NCI-H524 (cell line): ENCODE measurements around the gene INAFM2.

Experiments used
- DNase-seq, 2 experiments: peaks; one replicate each; lab custom pipeline; 2025; lab: John Stamatoyannopoulos, UW

The INAFM2 gene

DNA sequence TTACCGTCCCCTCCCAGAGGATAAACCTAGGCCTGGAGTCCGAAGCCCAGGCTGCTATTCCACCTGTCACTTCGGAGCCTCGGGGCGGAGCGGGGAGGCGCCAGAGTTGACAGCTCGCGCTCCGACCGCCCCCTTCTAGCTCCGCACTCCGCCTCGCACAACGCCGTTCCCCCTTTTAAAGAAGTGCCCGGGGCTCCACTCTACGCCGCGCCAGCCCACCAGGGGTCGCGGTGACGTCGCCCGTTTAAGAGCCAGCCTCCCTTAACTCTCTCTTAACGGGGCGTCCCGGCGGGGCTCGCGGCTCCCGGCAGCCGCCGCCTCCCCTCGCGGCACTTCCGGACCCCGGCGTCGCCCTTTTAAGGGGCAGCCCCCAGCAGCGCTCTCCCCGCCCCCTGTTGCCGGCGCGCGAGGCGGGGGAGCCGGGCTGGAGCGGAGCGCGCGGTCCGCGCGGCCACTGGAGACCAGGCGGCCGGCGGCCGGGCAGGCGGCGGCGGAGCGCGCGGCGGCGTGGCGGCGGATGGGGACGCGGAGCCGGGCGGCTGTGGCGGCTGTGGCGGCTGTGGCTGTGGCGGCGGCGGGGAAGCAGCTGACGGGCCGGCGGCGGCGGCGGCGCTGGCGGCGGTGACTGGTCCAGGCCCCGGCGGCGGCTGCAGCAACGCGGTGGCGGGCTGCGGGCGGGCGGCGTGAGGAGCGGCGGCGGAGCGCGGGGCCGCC lies at the start of gene INAFM2:
Gene INAFM2 (plus strand): TSS at position 454 of the 714 bp plus-strand sequence. CDS start 364 bp downstream, outside the sequence.
- DNase-seq = peak; percentile 97 to 98

GRCh38 chr15:40274350-40275274 lies 48.9 kb upstream of the INAFM2 start:
- DNase-seq = peak; percentile 55 to 84

GRCh38 chr15:40275523-40275922 lies 48.0 kb upstream of the INAFM2 start:
- DNase-seq = no peak

GRCh38 chr15:40275954-40276353 lies 47.5 kb upstream of the INAFM2 start:
- no peak for DNase-seq

DNA sequence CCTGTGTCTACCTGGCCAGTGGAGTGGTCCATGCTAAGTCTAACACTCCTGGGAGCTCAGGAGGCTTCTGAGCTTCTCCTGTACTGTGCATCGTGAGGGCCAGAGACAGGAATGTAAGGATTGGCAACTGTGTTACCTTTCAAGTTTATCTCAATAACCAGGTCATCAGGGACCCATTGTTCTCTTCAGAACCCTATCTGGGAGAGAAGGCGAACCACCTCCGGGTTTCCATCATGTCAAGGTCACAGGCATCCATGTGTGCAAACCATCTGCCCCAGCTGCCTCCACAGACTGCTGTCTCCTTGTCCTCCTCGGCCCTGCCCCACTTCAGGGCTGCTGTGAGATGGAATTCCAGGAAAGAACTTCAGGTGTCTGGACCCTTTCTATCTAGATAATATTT lies 46.6 kb upstream of the INAFM2 start:
- peak in 1 of 2 experiments; percentile 32 for DNase-seq

- no peak for DNase-seq
These were observed 46.0 kb upstream of the INAFM2 start for GRCh38 chr15:40277471-40277870.

GRCh38 chr15:40278026-40278425 lies 45.5 kb upstream of the INAFM2 start:
- no peak for DNase-seq

GRCh38 chr15:40279437-40280141 lies 43.9 kb upstream of the INAFM2 start:
- peak in 1 of 2 experiments; percentile 58 for DNase-seq

GRCh38 chr15:40280260-40281056 lies 43.0 kb upstream of the INAFM2 start:
- DNase-seq = no peak

- peak in 1 of 2 experiments; percentile 28 for DNase-seq
These were observed 42.3 kb upstream of the INAFM2 start for GRCh38 chr15:40281057-40281800.

DNA sequence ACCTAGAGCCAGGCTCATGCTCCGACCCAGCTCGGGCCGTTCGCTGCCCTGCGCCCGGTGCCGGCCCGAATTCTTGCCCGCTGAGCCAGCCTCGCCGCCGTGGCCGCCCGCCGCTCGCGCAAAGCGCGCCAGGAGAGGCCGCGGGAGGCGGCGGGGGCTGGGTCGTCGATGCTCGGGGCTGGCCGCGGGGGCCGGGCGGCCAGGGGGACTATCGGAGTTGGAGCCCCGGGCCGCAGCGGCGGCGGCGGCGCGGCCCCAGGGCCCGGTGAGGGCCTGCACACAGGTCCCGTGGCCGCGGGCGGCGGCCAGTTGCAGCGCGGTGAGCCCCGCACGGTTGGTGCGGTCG lies 41.7 kb upstream of the INAFM2 start:
- DNase-seq = no peak

- DNase-seq = peak in 1 of 2 experiments; percentile 62
These were observed 41.2 kb upstream of the INAFM2 start for GRCh38 chr15:40282147-40282868.

DNA sequence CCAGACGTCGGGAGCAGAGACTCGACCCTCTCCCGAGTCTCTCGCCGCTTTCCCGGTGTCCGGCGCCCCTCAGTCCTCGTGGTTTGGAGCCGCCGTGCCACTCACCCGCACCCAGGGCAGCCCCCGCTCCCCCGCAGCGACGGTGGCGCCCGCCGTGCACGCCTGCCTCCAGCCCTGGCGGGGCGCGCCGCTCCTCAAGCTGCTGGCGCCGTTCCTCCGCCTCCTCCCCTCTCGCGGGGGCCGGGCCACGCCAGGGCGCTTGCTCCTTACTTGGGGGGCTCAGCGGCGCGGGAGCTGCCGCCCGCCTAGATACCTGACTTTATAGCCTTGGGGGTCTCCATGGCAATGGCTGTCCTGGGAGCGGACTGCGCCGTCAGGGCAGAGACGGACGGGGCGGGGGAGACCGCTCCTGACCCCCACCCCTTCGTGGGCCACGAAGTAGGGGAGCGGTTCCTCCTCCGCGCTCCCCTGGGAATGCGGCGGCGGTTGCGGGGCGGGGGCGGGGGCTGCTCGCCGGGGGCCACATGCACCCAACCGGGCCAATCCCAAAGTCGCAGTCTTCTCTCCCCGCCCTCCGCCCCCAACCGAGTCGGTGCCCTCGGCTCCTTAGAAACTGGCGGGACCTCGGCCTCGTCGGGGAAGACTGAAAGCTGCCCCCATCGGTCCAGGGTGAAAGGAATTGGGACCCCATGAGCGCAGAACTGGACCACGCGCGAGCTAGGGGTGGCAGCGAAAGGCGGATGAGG lies 40.5 kb upstream of the INAFM2 start, which contains the start of gene ANKRD63:
Gene ANKRD63 (minus strand): TSS at position 196 of the 746 bp plus-strand sequence. CDS start 478 bp downstream, outside the sequence.
- peak in 1 of 2 experiments; percentile 50 for DNase-seq

DNA sequence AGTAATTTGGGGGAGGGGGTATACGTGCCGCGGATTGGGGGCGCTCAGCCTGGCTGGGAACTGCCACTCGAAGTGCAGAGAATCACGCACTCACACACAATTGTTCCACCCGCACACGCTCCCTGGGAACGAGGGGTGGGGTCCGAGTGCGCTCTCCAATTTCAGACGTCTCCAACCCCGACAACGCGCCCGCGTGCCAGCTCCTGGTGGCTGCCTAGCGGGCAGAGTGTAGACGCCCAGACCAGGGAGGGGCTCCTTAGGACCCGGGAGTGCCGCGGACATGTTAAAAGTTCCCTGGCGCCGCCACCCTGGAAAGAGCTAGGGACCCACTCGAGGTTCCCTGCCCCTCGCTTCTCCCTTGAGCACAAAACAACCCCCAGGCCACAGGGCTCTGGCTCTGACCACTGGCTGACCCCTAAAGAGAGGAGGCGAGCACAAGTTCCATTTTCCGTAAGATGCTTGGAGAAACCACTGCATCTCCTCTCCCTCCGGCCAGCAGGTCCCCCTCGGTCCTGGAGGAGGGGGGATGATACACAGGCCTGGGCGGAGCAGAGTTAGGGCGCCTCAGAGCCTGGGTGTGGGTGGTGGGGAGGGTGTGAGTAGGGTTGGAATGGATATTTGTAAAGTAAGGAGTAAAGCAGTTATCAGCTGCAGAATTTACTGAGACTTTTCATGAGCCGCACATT lies 39.7 kb upstream of the INAFM2 start:
- no peak for DNase-seq

DNA sequence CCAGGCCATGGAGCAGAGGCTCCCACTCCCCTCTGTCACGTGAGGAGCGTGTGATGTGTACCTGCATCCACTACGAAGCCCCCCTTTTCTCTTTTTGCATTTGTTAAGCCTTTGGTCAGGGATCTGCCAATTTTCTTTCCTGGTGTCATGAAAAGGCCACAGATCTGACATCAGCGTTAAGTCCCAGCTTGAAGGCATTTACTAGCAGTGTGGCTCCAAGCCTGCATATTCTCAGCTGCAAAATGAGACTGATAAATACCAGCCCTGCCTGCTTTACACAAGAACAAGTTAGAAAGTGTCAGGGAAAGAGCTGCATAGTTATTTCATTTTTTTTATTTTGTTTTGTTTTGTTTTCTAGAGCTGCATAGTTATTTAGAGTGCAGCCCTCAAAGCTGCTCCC lies 38.3 kb upstream of the INAFM2 start:
- DNase-seq = no peak

GRCh38 chr15:40285554-40286011 lies 37.9 kb upstream of the INAFM2 start:
- DNase-seq = no peak

- peak in 1 of 2 experiments; percentile 76 for DNase-seq
These were observed 37.4 kb upstream of the INAFM2 start for GRCh38 chr15:40286061-40286532.

- DNase-seq = no peak
These were observed 36.7 kb upstream of the INAFM2 start for GRCh38 chr15:40286794-40287193.
